PC-3 (cell line): Measurements from ENCODE around the gene PIK3R3. TPM values are rescaled to one million over a fixed set of nuclear protein-coding genes. Genes with fewer than 3 reads are reported as not detected.

Experiments
- ATAC-seq: fragments of 200-7000 bp; cut with Tn5 transposase; 2 replicates; pipeline ENCODE4 v1.9.1; 2020; ENCODE audit warnings: mild to moderate bottlenecking, moderate library complexity
- BruUV-seq: library from RNA; stranded (reverse); fragments of 400-500 nt; replicated peaks from 2 replicates; lab custom pipeline; 2021; lab: Mats Ljungman, UMichigan
- CTCF ChIA-PET: fragments of 300-600 bp; sonication (Branson Sonifier 250); formaldehyde crosslinking; loops from one replicate; lab custom pipeline; 2022; ENCODE audit warnings: antibody characterized with exemption; lab: Charles Lee
- POLR2A ChIA-PET: fragments of 300-600 bp; sonication (Branson Sonifier 250); formaldehyde crosslinking; loops from one replicate; lab custom pipeline; 2022; ENCODE audit warnings: antibody characterized with exemption; ENCODE audit not compliant: unreplicated experiment; lab: Charles Lee
- DNase-seq: peaks from one replicate; pipeline ENCODE4 v3.0.0-alpha.2; 2015
- H2AFZ ChIP-seq: fragments of 300-600 bp; sonication (generic); 2 replicates; pipeline ENCODE4 v1.6.0; 2016; ENCODE audit warnings: antibody characterized with exemption, low read length
- H3F3A ChIP-seq: fragments of 300-600 bp; sonication (generic); one replicate; pipeline ENCODE4 v1.6.0; 2017; ENCODE audit warnings: antibody characterized with exemption, low read length, control low read depth, mild to moderate bottlenecking; ENCODE audit not compliant: unreplicated experiment
- H3K27ac ChIP-seq: fragments of 300-600 bp; sonication (generic); 2 replicates; pipeline ENCODE4 v1.5.1; 2016; ENCODE audit warnings: mild to moderate bottlenecking, low read length
- H3K27me3 ChIP-seq: fragments of 300-600 bp; sonication (generic); 2 replicates; pipeline ENCODE4 v1.6.1; 2016; ENCODE audit warnings: low read length, mixed read lengths
- H3K36me3 ChIP-seq: fragments of 300-600 bp; sonication (generic); 2 replicates; pipeline ENCODE4 v1.6.1; 2016; ENCODE audit warnings: low read depth, mixed run types, low read length, mixed read lengths
- H3K4me1 ChIP-seq: fragments of 300-600 bp; sonication (generic); 2 replicates; pipeline ENCODE4 v1.5.1; 2016; ENCODE audit warnings: low read length; ENCODE audit not compliant: insufficient read depth
- H3K4me2 ChIP-seq: fragments of 300-600 bp; sonication (generic); 2 replicates; pipeline ENCODE4 v1.6.0; 2016; ENCODE audit warnings: low read length
- H3K4me3 ChIP-seq: fragments of 300-600 bp; sonication (generic); 2 replicates; pipeline ENCODE4 v1.5.1; 2016; ENCODE audit warnings: mild to moderate bottlenecking, low read length, mixed read lengths
- H3K79me2 ChIP-seq: fragments of 300-600 bp; sonication (generic); 2 replicates; pipeline ENCODE4 v1.6.1; 2017; ENCODE audit warnings: low read length, mixed read lengths
- H3K9ac ChIP-seq: fragments of 300-600 bp; sonication (generic); 2 replicates; pipeline ENCODE4 v1.6.0; 2016; ENCODE audit warnings: mild to moderate bottlenecking, low read length
- H3K9me2 ChIP-seq: fragments of 300-600 bp; sonication (generic); replicated peaks from 2 replicates; pipeline ENCODE4 v1.6.1; 2016; ENCODE audit warnings: mixed run types, low read length, mixed read lengths
- H3K9me3 ChIP-seq: fragments of 300-600 bp; sonication (generic); 2 replicates; pipeline ENCODE4 v1.6.1; 2016; ENCODE audit warnings: low read length, mixed read lengths
- H4K20me1 ChIP-seq: fragments of 300-600 bp; sonication (generic); 2 replicates; pipeline ENCODE4 v1.6.1; 2016; ENCODE audit warnings: low read length, mixed read lengths
- CTCF ChIP-seq: fragments of 300-600 bp; sonication (generic); conservative IDR thresholded peaks from 2 replicates; pipeline ENCODE4 v1.5.1; 2017; ENCODE audit warnings: antibody characterized with exemption, low read depth, mild to moderate bottlenecking, low read length
- EZH2 ChIP-seq: fragments of 300-600 bp; sonication (generic); IDR thresholded peaks from one replicate; pipeline ENCODE4 v1.6.1; 2017; ENCODE audit warnings: antibody characterized with exemption, mild to moderate bottlenecking, low read length; ENCODE audit not compliant: unreplicated experiment
- EZH2phosphoT487 ChIP-seq: fragments of 300-600 bp; sonication (generic); IDR thresholded peaks from 2 replicates; pipeline ENCODE4 v1.6.1; 2018; ENCODE audit warnings: mild to moderate bottlenecking, antibody characterized with exemption, low read length, borderline replicate concordance
- intact Hi-C: fragments of 100-400 bp; cut with micrococcal nuclease; formaldehyde crosslinking; loops from 2 replicates; pipeline ENCODE4 v1.9.0; 2023
- total RNA-seq: library from RNA; depleted of rRNA; stranded (reverse); fragments of >200 nt; gene quantifications from 2 replicates; pipeline ENCODE4 v1.2.3, GENCODE V29; 2014

Gene PIK3R3
- total RNA-seq, 1 experiment from 2014 or later: 17.7 TPM

- CTCF ChIA-PET: no interaction called here
Measured at GRCh38 chr1:46067652-46068051, 64.8 kb downstream of the PIK3R3 start.

GRCh38 chr1:46065405-46065804, 67.0 kb downstream of the PIK3R3 start:
- ATAC-seq: peak; percentile 43; the same call in 1 of the 2 replicates
- intact Hi-C loops: no loop called here

More at GRCh38 chr1:46067652-46068051, 64.8 kb downstream of the PIK3R3 start:
- TF ChIP-seq EZH2phosphoT487: no peak
- no peak for TF ChIP-seq CTCF
- no peak for TF ChIP-seq EZH2
- no peaks in the 10 kb centered on the region for H4K20me1 ChIP-seq
- no peaks in the 10 kb centered on the region for H3K9me3 ChIP-seq
- H3K79me2 ChIP-seq: no peaks in the 10 kb centered on the region
- BruUV-seq: no TSS peak
- POLR2A ChIA-PET: no interaction called here
- no peaks in the 10 kb centered on the region for H3K27me3 ChIP-seq
- peaks cover 3% of the 10 kb centered on the region; the same call in 1 of the 2 replicates for H3K36me3 ChIP-seq
- DNase-seq: no peak
- no peak overlapping the region for H3K27ac ChIP-seq
- no peak overlapping the region for H3K4me3 ChIP-seq
- H3K4me2 ChIP-seq: no peak overlapping the region
- H3K4me1 ChIP-seq: no peaks in the 10 kb centered on the region
- no peaks in the 10 kb centered on the region for H3F3A ChIP-seq
- H3K9ac ChIP-seq: no peak overlapping the region
- intact Hi-C loops: no loop called here
- no peaks in the 10 kb centered on the region for H3K9me2 ChIP-seq
- ATAC-seq: no peak
- no peak overlapping the region for H2AFZ ChIP-seq

More at GRCh38 chr1:46065405-46065804, 67.0 kb downstream of the PIK3R3 start:
- Histone ChIP-seq H4K20me1 (no peaks in the 10 kb centered on the region), H3F3A (no peaks in the 10 kb centered on the region), H3K27me3 (no peaks in the 10 kb centered on the region), H3K9me2 (no peaks in the 10 kb centered on the region), H3K9me3 (no peaks in the 10 kb centered on the region), H3K27ac (no peak overlapping the region), H2AFZ (no peak overlapping the region), H3K4me2 (no peak overlapping the region), H3K79me2 (no peaks in the 10 kb centered on the region), H3K4me1 (no peaks in the 10 kb centered on the region), H3K36me3 (peaks cover 16% of the 10 kb centered on the region), H3K4me3 (no peak overlapping the region), H3K9ac (no peak overlapping the region)
- CTCF ChIA-PET: no interaction called here
- DNase-seq: no peak
- POLR2A ChIA-PET: no interaction called here
- no TSS peak for BruUV-seq
- TF ChIP-seq EZH2phosphoT487: no peak
- TF ChIP-seq CTCF: no peak
- TF ChIP-seq EZH2: no peak
